Stimulated activated naive CD4-positive, alpha-beta T cell treated with Interleukin-2 at 50 U/mL for 16 hours (primary cell): ENCODE data around the gene FBLIM1.

Experiments used
- DNase-seq: peaks from one replicate; lab custom pipeline; 2025; lab: John Stamatoyannopoulos, UW

The FBLIM1 gene

GRCh38 chr1:15730936-15731335 lies 27.7 kb upstream of the FBLIM1 start:
- no peak for DNase-seq

GRCh38 chr1:15731735-15732685 lies 26.6 kb upstream of the FBLIM1 start:
- no peak for DNase-seq

GRCh38 chr1:15732686-15733081 lies 25.9 kb upstream of the FBLIM1 start:
- DNase-seq: no peak

GRCh38 chr1:15733218-15733725 lies 25.3 kb upstream of the FBLIM1 start:
- DNase-seq: no peak

DNA sequence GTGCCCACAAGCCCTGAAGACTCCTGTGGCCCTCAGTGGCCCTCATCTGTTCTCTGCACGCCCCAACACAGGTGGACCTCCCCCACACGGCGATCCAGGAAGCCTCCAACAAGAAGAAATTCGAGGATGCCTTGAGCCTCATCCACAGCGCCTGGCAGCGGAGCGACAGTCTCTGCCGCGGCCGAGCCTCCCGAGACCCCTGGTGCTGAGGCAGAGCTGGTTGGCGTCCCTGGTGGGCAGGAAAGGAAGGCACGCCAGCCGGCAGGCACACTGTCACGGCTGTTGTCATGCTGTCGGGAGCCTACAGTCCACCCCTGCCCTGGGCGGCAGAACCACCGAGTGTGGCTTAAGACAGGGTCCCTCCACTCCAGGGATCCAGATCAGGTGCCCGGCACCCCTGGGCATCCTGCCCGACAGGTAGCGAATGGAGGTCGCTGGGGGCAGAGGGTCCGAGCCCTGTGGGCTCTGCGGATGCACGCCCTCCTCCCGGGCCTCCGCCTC lies 24.8 kb upstream of the FBLIM1 start:
- DNase-seq: no peak

- no peak for DNase-seq
These were observed 24.3 kb upstream of the FBLIM1 start for GRCh38 chr1:15734296-15734695.

GRCh38 chr1:15734901-15735300 lies 23.7 kb upstream of the FBLIM1 start:
- no peak for DNase-seq

GRCh38 chr1:15735304-15736037 lies 23.1 kb upstream of the FBLIM1 start:
- DNase-seq: no peak

DNA sequence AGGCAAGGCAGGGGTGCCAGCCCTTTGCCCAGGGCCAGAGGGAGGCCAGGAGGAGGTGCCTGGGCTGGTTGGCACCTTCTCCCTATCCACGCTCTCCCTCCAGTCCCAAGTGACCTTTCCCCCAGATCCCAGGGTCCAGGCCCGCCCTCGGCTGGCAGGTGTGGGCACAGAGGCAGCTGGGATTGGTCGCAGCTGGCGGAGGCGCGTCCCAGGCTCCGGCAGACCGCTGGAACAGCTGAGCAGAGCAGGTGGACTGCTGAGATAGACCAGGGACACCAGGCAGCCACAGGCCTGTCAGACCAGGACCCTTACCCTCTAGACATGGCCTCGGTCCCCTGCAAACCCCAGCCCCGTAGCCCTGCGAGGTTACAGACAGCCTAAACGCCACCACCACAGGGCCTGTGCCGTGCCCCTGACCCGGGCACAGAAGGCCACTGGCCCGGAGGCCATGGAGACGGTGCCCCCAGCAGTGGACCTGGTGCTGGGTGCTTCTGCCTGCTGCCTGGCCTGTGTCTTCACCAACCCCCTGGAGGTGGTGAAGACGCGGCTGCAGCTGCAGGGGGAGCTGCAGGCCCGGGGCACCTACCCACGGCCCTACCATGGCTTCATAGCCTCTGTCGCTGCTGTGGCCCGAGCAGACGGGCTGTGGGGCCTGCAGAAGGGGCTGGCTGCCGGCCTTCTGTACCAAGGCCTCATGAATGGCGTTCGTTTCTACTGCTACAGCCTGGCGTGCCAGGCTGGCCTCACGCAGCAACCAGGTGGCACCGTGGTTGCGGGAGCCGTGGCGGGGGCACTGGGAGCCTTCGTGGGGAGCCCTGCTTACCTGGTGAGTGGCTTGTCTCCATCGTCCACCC lies 22.3 kb upstream of the FBLIM1 start, which contains the start of gene SLC25A34:
TSS of gene SLC25A34 (plus strand) at position 221 of the 854 bp plus-strand sequence. CDS start at position 449, 228 bp downstream.
- DNase-seq: no peak

GRCh38 chr1:15736892-15737261 lies 21.7 kb upstream of the FBLIM1 start:
- DNase-seq: no peak

- no peak for DNase-seq
These were observed 21.0 kb upstream of the FBLIM1 start for GRCh38 chr1:15737324-15738319.

- DNase-seq: no peak
These were observed 20.0 kb upstream of the FBLIM1 start for GRCh38 chr1:15738416-15739113.

GRCh38 chr1:15739259-15739658 lies 19.3 kb upstream of the FBLIM1 start:
- DNase-seq: no peak

GRCh38 chr1:15739745-15740144 lies 18.9 kb upstream of the FBLIM1 start:
- no peak for DNase-seq

DNA sequence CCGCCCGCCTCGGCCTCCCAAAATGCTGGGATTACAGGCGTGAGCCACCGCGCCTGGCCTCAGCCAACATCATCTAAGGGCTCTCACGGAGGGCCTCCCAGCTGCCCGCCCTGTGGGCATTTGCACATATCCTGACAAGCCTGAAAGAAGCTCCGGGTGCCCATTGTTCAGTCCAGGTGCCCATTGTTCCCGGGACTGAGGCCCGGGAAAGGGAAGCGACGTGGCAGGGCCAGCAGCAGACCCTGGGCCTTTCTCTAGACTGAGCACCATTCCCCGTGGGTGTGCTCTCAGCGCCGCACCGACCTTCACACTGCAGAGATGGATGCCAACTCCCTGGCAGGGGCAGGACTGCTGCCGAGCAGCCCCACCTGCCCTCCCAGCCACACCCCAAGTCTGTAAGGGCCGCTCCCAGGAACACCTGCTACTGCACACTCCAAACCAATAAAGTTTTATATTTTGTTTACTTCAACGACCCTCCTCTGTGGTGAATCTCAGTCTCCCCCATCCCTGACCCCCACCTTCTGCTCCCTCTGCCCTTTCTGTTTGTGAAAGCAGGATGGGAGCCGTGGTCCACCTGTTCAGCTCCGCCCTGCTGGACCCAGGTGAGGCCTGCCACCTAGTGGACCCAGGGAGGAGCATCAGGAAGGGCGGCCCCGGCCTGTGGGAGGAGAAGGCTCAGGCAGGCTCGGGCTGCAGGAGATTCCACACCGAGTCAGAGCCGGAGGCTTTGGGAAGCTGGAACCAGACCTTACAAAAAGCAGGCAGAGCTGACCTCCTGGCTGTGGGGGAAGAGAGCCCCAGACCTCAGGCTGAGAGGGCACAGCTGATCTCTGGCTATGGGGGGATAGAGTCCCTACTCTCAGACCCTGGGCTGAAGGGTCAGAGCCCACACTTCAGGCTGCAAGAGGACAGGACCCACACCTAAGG lies 17.4 kb upstream of the FBLIM1 start:
- peak; percentile 33 for DNase-seq

- no peak for DNase-seq
These were observed 16.2 kb upstream of the FBLIM1 start, which contains the start of gene TMEM82 for GRCh38 chr1:15742339-15742801. Gene TMEM82 (plus strand): TSS chr1:15742499. CDS start chr1:15742560, 61 bp downstream.

DNA sequence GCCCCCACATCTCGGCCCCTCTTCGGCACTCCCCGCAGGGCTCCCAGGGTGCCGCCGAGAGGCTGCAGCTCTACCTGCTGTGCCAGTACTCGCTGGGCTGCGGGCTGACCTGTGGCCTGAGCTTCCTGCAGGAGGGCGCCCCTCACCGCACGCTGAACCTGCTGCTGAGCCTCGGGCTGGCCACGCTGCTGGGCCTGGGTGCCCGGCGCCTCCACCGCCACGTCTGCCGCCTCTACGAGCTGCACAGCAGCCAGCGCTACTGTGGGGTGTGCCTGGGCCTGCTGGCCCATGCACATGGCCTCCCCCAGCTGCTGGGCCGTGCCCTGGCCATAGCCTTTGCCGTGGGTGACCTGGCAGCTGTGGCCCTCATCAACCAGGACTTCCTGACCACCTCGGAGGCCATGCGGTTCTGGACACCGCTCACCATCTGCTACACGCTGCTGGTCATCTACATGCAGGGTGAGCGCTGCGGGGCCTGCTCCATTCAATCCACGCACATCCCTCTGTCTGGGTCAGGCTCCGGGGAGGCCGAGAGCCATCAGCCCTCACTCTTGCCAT lies 14.4 kb upstream of the FBLIM1 start:
- DNase-seq: no peak

DNA sequence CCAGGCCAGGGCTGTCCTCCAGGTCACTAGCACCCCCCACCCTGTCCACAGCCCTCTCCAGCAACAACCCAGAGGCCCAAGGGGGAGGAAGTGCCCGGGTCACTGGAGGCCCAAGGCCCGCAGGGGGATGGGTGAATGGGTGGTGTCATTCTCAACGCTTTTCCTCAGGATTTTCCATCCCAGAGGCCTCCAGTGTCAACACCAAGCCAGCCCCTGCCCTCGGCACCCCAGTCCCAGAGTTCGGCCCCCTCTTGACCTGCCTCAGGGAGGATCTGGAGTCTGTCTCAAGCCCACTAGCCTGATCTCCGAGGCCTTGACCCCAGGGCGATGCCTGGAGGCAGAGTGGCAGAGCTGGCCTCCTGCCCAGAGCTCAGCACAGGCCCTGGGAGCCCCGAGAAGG lies 11.2 kb upstream of the FBLIM1 start:
- no peak for DNase-seq
